ENCODE measurements around the gene ANO7. TPM values are rescaled to one million over a fixed set of nuclear protein-coding genes. Genes with fewer than 3 reads are reported as not detected.

Gene ANO7
- total RNA-seq, 2 experiments from 2014 or later = 0.16 to 0.46 TPM

DNA sequence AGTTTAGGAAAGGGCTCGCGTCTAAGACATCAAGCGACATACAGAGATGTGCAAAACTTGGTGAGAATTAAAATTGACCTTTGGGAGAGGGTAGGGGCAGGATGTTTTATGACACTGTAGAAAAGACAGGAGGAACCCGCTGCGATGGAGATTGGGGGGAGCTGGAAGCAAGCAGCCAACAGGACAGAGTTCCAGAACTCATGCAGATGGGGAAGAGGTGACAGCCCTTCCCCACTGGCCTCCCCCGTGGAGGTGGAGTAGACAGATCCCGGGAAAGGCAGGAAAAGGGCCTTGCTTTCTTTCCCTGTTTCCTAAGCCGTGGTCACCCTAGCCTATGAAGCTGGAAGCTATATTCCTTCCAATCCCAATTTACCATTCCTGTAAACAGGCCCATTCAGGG lies 39.1 kb downstream of the ANO7 start:
- intact Hi-C loops (cut with micrococcal nuclease; ENCODE audit: unreplicated experiment) = no loop called here
- TF ChIP-seq, protein P1, sequence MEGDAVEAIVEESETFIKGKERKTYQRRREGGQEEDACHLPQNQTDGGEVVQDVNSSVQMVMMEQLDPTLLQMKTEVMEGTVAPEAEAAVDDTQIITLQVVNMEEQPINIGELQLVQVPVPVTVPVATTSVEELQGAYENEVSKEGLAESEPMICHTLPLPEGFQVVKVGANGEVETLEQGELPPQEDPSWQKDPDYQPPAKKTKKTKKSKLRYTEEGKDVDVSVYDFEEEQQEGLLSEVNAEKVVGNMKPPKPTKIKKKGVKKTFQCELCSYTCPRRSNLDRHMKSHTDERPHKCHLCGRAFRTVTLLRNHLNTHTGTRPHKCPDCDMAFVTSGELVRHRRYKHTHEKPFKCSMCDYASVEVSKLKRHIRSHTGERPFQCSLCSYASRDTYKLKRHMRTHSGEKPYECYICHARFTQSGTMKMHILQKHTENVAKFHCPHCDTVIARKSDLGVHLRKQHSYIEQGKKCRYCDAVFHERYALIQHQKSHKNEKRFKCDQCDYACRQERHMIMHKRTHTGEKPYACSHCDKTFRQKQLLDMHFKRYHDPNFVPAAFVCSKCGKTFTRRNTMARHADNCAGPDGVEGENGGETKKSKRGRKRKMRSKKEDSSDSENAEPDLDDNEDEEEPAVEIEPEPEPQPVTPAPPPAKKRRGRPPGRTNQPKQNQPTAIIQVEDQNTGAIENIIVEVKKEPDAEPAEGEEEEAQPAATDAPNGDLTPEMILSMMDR (conservative IDR thresholded peaks at IDR 0.05; ENCODE audit: low read length) = no peak
- TF ChIP-seq EZH2phosphoT487 (IDR thresholded peaks at IDR 0.05; ENCODE audit: borderline replicate concordance, low read depth, low read length) = no peak
- BruUV-seq (replicated peaks) = no TSS peak

DNA sequence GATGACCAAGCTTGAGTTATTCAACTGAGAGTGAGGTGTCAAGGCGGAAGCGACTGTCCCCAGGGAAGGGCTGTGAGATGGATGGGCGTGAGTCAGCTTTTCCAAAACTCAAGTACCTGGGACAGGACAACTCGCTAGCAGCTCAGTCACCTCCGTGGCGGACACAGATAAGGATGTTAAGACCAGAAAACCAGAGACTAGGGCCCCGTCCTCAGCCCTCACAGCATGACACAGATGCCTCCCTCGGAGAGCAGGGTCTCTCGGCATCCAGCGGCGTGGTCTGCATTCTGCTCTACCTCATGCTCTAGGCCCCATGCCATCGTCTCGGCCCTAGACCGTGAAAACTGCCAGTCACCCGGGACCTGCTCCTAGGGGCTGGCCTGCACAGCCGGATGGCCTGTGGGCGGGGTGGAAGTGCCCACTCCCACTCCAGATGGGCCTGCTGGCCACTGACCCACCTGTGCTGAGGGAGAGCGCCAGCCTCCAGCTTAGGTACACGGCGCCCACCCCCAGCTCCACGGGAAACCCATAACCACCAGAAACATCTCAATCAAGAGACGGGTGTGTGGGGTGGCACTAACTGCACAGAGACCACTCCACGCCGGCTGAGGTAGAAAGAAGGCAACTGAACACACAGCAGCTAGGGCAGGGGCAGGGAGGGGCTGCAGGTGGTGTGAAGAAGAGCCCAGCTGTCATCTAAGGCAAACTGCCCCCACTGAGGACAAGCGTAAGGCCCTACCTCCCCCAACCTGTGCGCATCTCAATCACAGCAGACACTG lies 39.8 kb downstream of the ANO7 start:
- Histone ChIP-seq H4K20me1 (ENCODE audit: insufficient read depth, low read length) (no peaks in the 10 kb centered on the region), H3K4me1 (ENCODE audit: insufficient read depth, low read length, poor library complexity, severe bottlenecking) (no peaks in the 10 kb centered on the region), H3K36me3 (ENCODE audit: insufficient read depth, low read length) (peaks cover 52% of the 10 kb centered on the region), H3K4me2 (ENCODE audit: low read length) (no peak overlapping the region), H3K9me3 (ENCODE audit: low read length) (no peaks in the 10 kb centered on the region), H2AFZ (ENCODE audit: low read length) (no peak overlapping the region), H3K27ac (ENCODE audit: low read depth, low read length, poor library complexity, severe bottlenecking) (no peak overlapping the region), H3K79me2 (ENCODE audit: insufficient read depth, low read depth, low read length) (no peaks in the 10 kb centered on the region), H3K4me3 (ENCODE audit: low read depth, low read length, poor library complexity, severe bottlenecking) (no peak overlapping the region), H3K9me2 (ENCODE audit: insufficient read depth, low read length) (no peaks in the 10 kb centered on the region)
- intact Hi-C loops (cut with micrococcal nuclease; ENCODE audit: unreplicated experiment) = no loop called here
- ChIA-PET CTCF (ENCODE audit: unreplicated experiment) (no interaction called here), POLR2A (interaction anchor here (0.8 kb wide), 1 partner anchor 9 kb away, joined by 3 read pairs; no protein-coding TSS in a partner anchor)
- no peak for DNase-seq (ENCODE audit: low spot score)
- TF ChIP-seq EZH2phosphoT487 (IDR thresholded peaks at IDR 0.05; ENCODE audit: borderline replicate concordance, low read depth, low read length) = no peak
- TF ChIP-seq, protein P1 (conservative IDR thresholded peaks at IDR 0.05; ENCODE audit: low read length) = no peak
- no TSS peak for BruUV-seq (replicated peaks)

More for the DNA sequence above, 39.1 kb downstream of the ANO7 start:
- H3K27ac ChIP-seq (ENCODE audit: low read depth, low read length, poor library complexity, severe bottlenecking) = no peak overlapping the region
- no peaks in the 10 kb centered on the region for H3K79me2 ChIP-seq (ENCODE audit: insufficient read depth, low read depth, low read length)
- CTCF ChIA-PET (ENCODE audit: unreplicated experiment) = no interaction called here
- POLR2A ChIA-PET = interaction anchor here (0.8 kb wide), 1 partner anchor 9 kb away, joined by 3 read pairs; no protein-coding TSS in a partner anchor
- H2AFZ ChIP-seq (ENCODE audit: low read length) = no peak overlapping the region
- H3K4me2 ChIP-seq (ENCODE audit: low read length) = no peak overlapping the region
- H3K9me2 ChIP-seq (ENCODE audit: insufficient read depth, low read length) = no peaks in the 10 kb centered on the region
- peaks cover 46% of the 10 kb centered on the region for H3K36me3 ChIP-seq (ENCODE audit: insufficient read depth, low read length)
- DNase-seq (ENCODE audit: low spot score) = no peak
- no peak overlapping the region for H3K4me3 ChIP-seq (ENCODE audit: low read depth, low read length, poor library complexity, severe bottlenecking)
- H4K20me1 ChIP-seq (ENCODE audit: insufficient read depth, low read length) = no peaks in the 10 kb centered on the region
- H3K9me3 ChIP-seq (ENCODE audit: low read length) = no peaks in the 10 kb centered on the region
- H3K4me1 ChIP-seq (ENCODE audit: insufficient read depth, low read length, poor library complexity, severe bottlenecking) = no peaks in the 10 kb centered on the region

DNA sequence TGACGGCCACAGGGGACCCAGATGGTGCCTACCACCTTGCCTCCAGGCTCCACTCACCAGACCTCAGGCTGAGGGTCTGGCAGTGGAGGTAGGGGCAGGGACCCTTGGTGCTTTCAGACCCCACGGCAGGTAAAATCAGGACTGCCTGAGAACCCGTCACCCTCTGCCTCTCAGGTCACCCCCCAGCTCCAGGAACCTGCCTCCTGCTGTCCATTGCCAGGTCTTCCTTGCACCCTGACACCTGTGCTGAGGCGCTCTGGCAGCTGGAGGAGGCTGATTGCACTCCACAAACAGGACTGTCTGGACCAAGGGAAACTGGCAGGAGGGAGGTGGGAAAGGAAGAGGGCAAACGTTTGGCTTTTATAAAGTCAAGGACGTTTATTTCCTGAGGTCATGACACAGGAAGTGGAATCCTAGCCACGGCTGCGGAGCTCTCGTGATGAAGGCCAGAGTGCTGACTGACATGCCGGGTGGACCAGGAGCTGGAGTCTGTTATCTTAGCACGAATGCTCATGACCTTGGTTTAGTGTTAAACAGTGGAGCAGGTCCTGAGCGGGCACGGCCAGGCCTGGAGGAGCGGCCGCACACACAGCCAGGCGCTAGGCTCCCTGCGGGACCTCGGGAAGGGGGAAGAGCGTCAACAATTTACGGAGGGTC lies 40.5 kb downstream of the ANO7 start:
- Histone ChIP-seq H3K9me3 (ENCODE audit: low read length) (no peaks in the 10 kb centered on the region), H3K4me1 (ENCODE audit: insufficient read depth, low read length, poor library complexity, severe bottlenecking) (no peaks in the 10 kb centered on the region), H4K20me1 (ENCODE audit: insufficient read depth, low read length) (no peaks in the 10 kb centered on the region), H3K27ac (ENCODE audit: low read depth, low read length, poor library complexity, severe bottlenecking) (no peak overlapping the region), H3K4me2 (ENCODE audit: low read length) (no peak overlapping the region), H3K9me2 (ENCODE audit: insufficient read depth, low read length) (no peaks in the 10 kb centered on the region), H2AFZ (ENCODE audit: low read length) (no peak overlapping the region), H3K36me3 (ENCODE audit: insufficient read depth, low read length) (peaks cover 60% of the 10 kb centered on the region), H3K4me3 (ENCODE audit: low read depth, low read length, poor library complexity, severe bottlenecking) (no peak overlapping the region), H3K79me2 (ENCODE audit: insufficient read depth, low read depth, low read length) (no peaks in the 10 kb centered on the region)
- BruUV-seq (replicated peaks) = no TSS peak
- DNase-seq (ENCODE audit: low spot score) = no peak
- intact Hi-C loops (cut with micrococcal nuclease; ENCODE audit: unreplicated experiment) = no loop called here
- CTCF ChIA-PET (ENCODE audit: unreplicated experiment) = no interaction called here
- POLR2A ChIA-PET = no interaction called here
- TF ChIP-seq, protein P1 (conservative IDR thresholded peaks at IDR 0.05; ENCODE audit: low read length) = no peak
- no peak for TF ChIP-seq EZH2phosphoT487 (IDR thresholded peaks at IDR 0.05; ENCODE audit: borderline replicate concordance, low read depth, low read length)
